T47D (cell line): ENCODE measurements around the gene GPHN.
"Not testable (repeated sequence)": the region's sequence is repeated elsewhere in the genome, so short reads cannot be mapped to it uniquely, and the experiment has no call there.

Experiments used
- DNase-seq, 2 experiments: peaks; one replicate each; pipeline versions ENCODE4 v3.0.0 to v3.0.0-alpha.2; 2011 to 2012; ENCODE audit warnings: low read depth in 1 of 2, low spot score in 1 of 2
- JUND ChIP-seq: IDR thresholded peaks from 2 replicates; pipeline ENCODE4 v1.6.1; 2012; ENCODE audit warnings: low read depth
- in situ Hi-C: cut with HindIII; loops from 2 replicates; pipeline ENCODE4 v1.10.0; 2016; ENCODE audit warnings: low sequenced_read_pairs, low pct_unique_long_range_greater_than_20kb

Gene GPHN

DNA sequence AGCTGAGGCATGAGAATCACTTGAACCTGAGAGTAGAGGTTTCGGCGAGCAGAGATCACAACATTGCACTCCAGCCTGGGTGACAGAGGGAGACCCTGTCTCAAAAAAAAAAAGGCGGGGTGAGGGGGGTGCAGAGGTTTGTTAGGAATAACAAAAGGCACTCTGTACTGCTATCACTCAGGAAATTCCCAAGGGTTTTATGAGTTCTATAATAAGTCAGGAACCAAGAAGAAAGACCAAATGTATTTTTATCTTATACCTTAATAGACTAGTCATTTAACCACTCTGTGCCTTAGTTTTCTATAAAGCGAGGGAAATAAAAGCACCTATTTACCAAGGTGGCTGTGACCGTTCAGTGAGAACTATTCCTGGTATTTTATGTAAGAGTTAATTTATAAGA is 319.2 kb downstream of the GPHN start:
- DNase-seq, result no peak
- no peak for TF ChIP-seq JUND
- in situ Hi-C loops, result no loop called here

DNA sequence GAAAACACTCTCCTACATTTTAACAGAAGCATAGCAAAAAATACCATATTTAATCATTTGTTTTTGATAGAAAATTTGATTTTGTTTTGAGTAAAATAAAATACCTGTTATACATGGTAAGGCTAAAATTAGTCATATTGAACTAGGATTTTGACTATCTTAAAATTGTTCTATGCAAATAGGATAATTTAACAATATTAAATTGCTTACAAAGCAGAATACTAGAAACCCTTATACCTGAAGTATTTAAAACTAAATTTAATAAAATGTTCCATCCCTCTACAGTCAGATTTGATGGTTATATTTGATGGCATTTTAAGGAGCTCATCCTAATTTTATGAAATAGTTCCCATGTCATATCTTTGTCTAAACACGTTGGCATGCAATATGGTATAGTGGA is 323.2 kb downstream of the GPHN start:
- no peak for DNase-seq
- no peak for TF ChIP-seq JUND
- in situ Hi-C loops, result no loop called here

DNA sequence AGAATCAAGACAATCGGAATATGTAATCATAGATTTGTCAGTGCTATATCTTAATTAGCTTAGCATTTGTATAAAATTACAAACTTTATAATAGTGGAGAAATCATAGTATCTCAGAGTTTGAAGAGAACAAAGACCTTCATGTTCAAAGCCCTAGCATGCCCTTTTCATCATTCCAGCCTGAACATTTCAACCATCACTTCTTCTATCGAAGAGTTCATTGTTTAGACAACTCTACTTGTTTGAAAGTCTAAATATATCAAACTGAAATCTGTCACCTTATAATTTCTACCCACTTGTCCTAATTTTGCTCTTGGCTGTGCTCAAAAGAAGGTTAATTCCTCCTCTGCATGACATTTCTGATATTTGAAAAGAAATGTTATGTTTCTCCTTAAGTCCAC is 325.9 kb downstream of the GPHN start:
- in situ Hi-C loops, result no loop called here
- TF ChIP-seq JUND, result no peak
- DNase-seq, result no peak

GRCh38 chr14:66837436-66837835 is 329.5 kb downstream of the GPHN start:
- in situ Hi-C loops, result not testable (repeated sequence)

DNA sequence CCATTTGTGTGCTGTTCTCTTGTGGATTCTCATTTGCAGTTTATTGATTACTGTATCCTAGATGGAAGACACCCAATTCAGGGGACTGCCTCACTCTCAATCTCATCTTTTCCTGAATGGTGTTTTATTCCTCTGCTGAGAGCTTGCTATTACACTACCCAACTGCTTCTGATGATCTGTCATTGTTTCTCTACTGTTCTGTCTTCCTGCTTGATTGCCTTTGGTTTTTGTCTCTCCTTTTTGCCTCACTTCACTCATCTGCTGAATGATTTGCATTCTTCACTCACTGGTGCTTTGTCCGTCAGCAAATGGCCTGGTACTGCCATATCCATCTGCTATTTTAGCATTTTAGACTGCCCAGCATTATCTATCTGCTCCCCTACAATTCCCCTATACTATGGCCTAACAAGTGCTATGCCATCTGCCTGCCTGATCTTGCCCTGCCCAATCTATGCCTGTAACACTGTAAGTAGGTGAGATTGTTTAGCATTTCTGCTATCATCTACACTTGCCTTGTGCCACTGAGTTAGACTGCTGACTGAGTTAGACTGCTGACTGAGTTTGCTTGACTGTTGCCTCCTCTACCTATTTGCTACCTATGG is 335.1 kb downstream of the GPHN start:
- in situ Hi-C loops, result no loop called here
- no peak for TF ChIP-seq JUND
- no peak for DNase-seq

More at GRCh38 chr14:66837436-66837835, 329.5 kb downstream of the GPHN start:
- DNase-seq, result not testable (repeated sequence)

GRCh38 chr14:66850258-66850888 is 342.4 kb downstream of the GPHN start:
- no peak for DNase-seq
- TF ChIP-seq JUND, result no peak
- in situ Hi-C loops, result no loop called here

DNA sequence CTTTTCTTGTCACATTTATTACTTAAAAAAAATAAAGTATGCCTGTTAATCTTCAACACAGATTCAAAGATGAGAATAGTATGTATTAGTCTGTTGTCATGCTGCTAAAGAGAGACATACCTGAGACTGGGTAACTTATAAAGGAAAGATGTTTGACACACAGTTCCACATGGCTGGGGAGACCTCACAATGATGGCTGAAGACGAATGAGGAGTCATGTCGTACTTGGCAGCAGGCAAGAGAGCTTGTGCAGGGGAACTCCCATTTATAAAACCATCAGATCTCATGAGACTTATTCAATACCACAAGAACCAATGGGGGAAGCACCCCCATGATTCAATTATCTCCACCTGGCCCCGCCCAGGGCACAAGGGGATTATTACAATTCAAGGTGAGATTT is 345.4 kb downstream of the GPHN start:
- TF ChIP-seq JUND, result no peak
- DNase-seq, result no peak
- in situ Hi-C loops, result no loop called here

GRCh38 chr14:66857867-66858266 is 349.9 kb downstream of the GPHN start:
- TF ChIP-seq JUND, result no peak
- no peak for DNase-seq
- in situ Hi-C loops, result no loop called here

DNA sequence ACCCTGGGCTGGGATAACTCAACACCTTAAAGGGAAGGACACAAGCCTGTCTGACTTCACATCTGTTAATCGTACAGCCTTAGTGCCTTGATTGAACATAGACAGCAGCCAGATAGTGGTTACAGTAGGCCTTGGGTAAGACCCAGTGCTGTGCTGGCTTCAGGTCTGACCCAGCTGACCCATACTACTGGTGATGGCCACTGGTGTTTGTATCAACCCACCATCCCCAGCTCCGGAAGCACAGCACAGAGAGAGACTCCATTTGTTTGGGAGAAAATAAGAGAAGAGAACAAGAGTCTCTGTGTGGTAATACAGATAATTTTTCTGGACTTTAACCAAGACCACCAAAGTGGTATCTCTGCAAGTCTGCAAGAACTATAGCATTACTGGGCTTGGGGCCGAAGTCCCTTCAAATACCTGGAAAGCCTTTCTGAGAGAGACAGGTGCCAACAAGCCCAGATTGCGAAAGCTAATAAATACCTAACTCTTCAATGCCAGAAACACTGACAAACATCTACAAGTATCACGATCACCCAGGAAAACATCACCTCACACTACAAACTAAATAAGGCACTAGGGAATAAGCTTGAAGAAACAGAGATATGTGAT is 351.2 kb downstream of the GPHN start:
- no peak for DNase-seq
- in situ Hi-C loops, result no loop called here
- TF ChIP-seq JUND, result no peak

DNA sequence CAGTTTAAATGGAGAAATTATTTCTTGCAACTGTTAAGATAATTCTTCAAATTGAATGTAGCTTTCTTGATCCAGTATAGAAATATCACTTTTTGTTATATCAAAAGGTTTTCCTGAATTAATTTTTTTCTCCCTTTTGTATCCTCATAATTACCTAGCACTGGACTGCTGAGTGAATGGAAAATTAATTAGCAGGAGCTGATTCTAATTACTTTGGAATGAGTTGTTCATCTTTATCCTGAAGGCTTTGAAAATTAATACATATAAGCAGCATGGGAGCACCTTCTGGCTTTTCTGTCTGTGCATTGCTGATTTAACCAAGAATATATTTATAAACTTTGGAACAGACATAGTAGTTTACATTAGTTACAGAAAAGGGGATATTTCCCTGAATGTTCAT is 373.6 kb downstream of the GPHN start:
- DNase-seq, result no peak
- in situ Hi-C loops, result no loop called here
- TF ChIP-seq JUND, result no peak

- peak in 1 of 2 experiments; percentile 9 for DNase-seq
- TF ChIP-seq JUND, result no peak
- in situ Hi-C loops, result no loop called here
Measured at GRCh38 chr14:66884149-66884548, 376.2 kb downstream of the GPHN start.

GRCh38 chr14:66900719-66901118 is 392.8 kb downstream of the GPHN start:
- in situ Hi-C loops, result no loop called here
- no peak for TF ChIP-seq JUND
- no peak for DNase-seq

- no peak for DNase-seq
- TF ChIP-seq JUND, result no peak
- in situ Hi-C loops, result no loop called here
Measured at GRCh38 chr14:66910311-66910840, 402.4 kb downstream of the GPHN start.
